Neural cell (in vitro differentiated cells): ENCODE data around the gene PPL. TPM values are rescaled to one million over a fixed set of nuclear protein-coding genes. Genes with fewer than 3 reads are reported as not detected.

ENCODE experiments used
- H2AFZ ChIP-seq: fragments of 200-600, 300-800 bp; sonication (generic), shearing (Covaris generic); 2 replicates; pipeline ENCODE4 v1.6.0; 2014; ENCODE audit warnings: low read depth, mild to moderate bottlenecking, antibody characterized with exemption, low read length, moderate library complexity
- H3F3A ChIP-seq: fragments of 200-600 bp; shearing (Covaris generic); 2 replicates; pipeline ENCODE4 v1.6.1; 2016; ENCODE audit warnings: mild to moderate bottlenecking, moderate library complexity, mixed read lengths, antibody characterized with exemption, low read length; ENCODE audit not compliant: insufficient read depth, poor library complexity, severe bottlenecking
- H3K27ac ChIP-seq: fragments of 200-600, 300-800 bp; sonication (generic), shearing (Covaris generic); 2 replicates; pipeline ENCODE4 v1.5.1; 2014; ENCODE audit warnings: mild to moderate bottlenecking, low read length, moderate library complexity
- H3K27me3 ChIP-seq: fragments of 300-800, 200-600 bp; sonication (generic), shearing (Covaris generic); 2 replicates; pipeline ENCODE4 v1.6.0; 2014; ENCODE audit warnings: mild to moderate bottlenecking, low read depth, low read length, moderate library complexity; ENCODE audit not compliant: insufficient read depth
- H3K36me3 ChIP-seq: fragments of 300-800, 200-600 bp; sonication (generic), shearing (Covaris generic); 2 replicates; pipeline ENCODE4 v1.5.1; 2014; ENCODE audit warnings: mild to moderate bottlenecking, antibody characterized with exemption, low read length, moderate library complexity; ENCODE audit not compliant: insufficient read depth
- H3K4me2 ChIP-seq: fragments of 300-800, 200-600 bp; sonication (generic), shearing (Covaris generic); 2 replicates; pipeline ENCODE4 v1.6.0; 2014; ENCODE audit warnings: mild to moderate bottlenecking, low read length
- H3K4me3 ChIP-seq: fragments of 300-800, 200-600 bp; sonication (generic), shearing (Covaris generic); 2 replicates; pipeline ENCODE4 v1.5.1; 2014; ENCODE audit warnings: mild to moderate bottlenecking, low read length, moderate library complexity
- H3K79me2 ChIP-seq: fragments of 200-600 bp; shearing (Covaris generic); replicated peaks from 2 replicates; pipeline ENCODE4 v1.6.0; 2014; ENCODE audit warnings: mild to moderate bottlenecking, low read length, moderate library complexity; ENCODE audit not compliant: insufficient read depth
- H3K9ac ChIP-seq: fragments of 300-800, 200-600 bp; sonication (generic), shearing (Covaris generic); 2 replicates; pipeline ENCODE4 v1.6.1; 2016; ENCODE audit warnings: mild to moderate bottlenecking, low read length, mixed read lengths
- H3K9me2 ChIP-seq: fragments of 200-600 bp; shearing (Covaris generic); 2 replicates; pipeline ENCODE4 v1.6.1; 2016; ENCODE audit warnings: mild to moderate bottlenecking, low read length, mixed read lengths; ENCODE audit not compliant: insufficient read depth
- H3K9me3 ChIP-seq: fragments of 200-600, 300-800 bp; sonication (generic), shearing (Covaris generic); 2 replicates; pipeline ENCODE4 v1.6.1; 2016; ENCODE audit warnings: mild to moderate bottlenecking, mixed run types, low read length, moderate library complexity, mixed read lengths
- H4K20me1 ChIP-seq: fragments of 200-600 bp; shearing (Covaris generic); 2 replicates; pipeline ENCODE4 v1.6.1; 2016; ENCODE audit warnings: mild to moderate bottlenecking, mixed run types; ENCODE audit not compliant: insufficient read depth
- CTCF ChIP-seq: fragments of 450-650 bp; IDR thresholded peaks from 2 replicates; pipeline ENCODE4 v1.5.1; 2014; ENCODE audit warnings: antibody characterized with exemption, mild to moderate bottlenecking, moderate library complexity; ENCODE audit not compliant: poor library complexity, severe bottlenecking
- EP300 ChIP-seq: fragments of 450-650 bp; conservative IDR thresholded peaks from 2 replicates; pipeline ENCODE4 v1.6.1; 2014; ENCODE audit warnings: antibody characterized with exemption, mild to moderate bottlenecking, moderate library complexity; ENCODE audit not compliant: poor library complexity, severe bottlenecking
- EZH2 ChIP-seq: fragments of 200-600, 300-800 bp; shearing (Covaris generic), sonication (generic); IDR thresholded peaks from 2 replicates; pipeline ENCODE4 v1.6.1; 2014; ENCODE audit warnings: antibody characterized with exemption, low read length, borderline replicate concordance, mild to moderate bottlenecking; ENCODE audit not compliant: insufficient read depth, poor library complexity, severe bottlenecking
- MXI1 ChIP-seq: fragments of 450-650 bp; conservative IDR thresholded peaks from 2 replicates; pipeline ENCODE4 v1.6.1; 2014; ENCODE audit warnings: antibody characterized with exemption, mild to moderate bottlenecking; ENCODE audit not compliant: poor library complexity, severe bottlenecking
- POLR2AphosphoS5 ChIP-seq: IDR thresholded peaks from 2 replicates; pipeline ENCODE4 v1.6.1; 2012
- RAD21 ChIP-seq: fragments of 450-650 bp; conservative IDR thresholded peaks from 2 replicates; pipeline ENCODE4 v1.6.1; 2014; ENCODE audit warnings: antibody characterized with exemption, mild to moderate bottlenecking, moderate library complexity
- REST ChIP-seq: IDR thresholded peaks from 2 replicates; pipeline ENCODE4 v1.6.1; 2012; ENCODE audit warnings: borderline replicate concordance
- SMC3 ChIP-seq: fragments of 450-650 bp; conservative IDR thresholded peaks from 2 replicates; pipeline ENCODE4 v1.6.1; 2014; ENCODE audit warnings: antibody characterized with exemption, mild to moderate bottlenecking, moderate library complexity; ENCODE audit not compliant: poor library complexity
- TAF1 ChIP-seq: IDR thresholded peaks from 2 replicates; pipeline ENCODE4 v1.6.1; 2012; ENCODE audit warnings: low read depth
- polyA plus RNA-seq: library from polyadenylated mRNA; depleted of rRNA; stranded (reverse); fragments of >200 nt; gene quantifications from 2 replicates; pipeline ENCODE4 v1.2.3, GENCODE V29; 2014

Gene PPL
- polyA plus RNA-seq, 1 donor from 2014 or later = 0.81 TPM

GRCh38 chr16:4882000-4882632 lies 54.8 kb downstream of the PPL start:
- Histone ChIP-seq H4K20me1 (no peaks in the 10 kb centered on the region), H3K4me2 (no peak overlapping the region), H3K9ac (no peak overlapping the region)

GRCh38 chr16:4880006-4880580 lies 56.9 kb downstream of the PPL start:
- no peak overlapping the region for H3K9ac ChIP-seq
- no peaks in the 10 kb centered on the region for H4K20me1 ChIP-seq
- H3K4me2 ChIP-seq = no peak overlapping the region
- H3K27ac ChIP-seq = no peak overlapping the region
- TF ChIP-seq POLR2AphosphoS5 (no peak), EP300 (no peak), REST (no peak), SMC3 (no peak), MXI1 (no peak), TAF1 (no peak)
- H3K9me2 ChIP-seq = no peaks in the 10 kb centered on the region
- no peaks in the 10 kb centered on the region for H3K79me2 ChIP-seq
- H2AFZ ChIP-seq = no peak overlapping the region
- no peaks in the 10 kb centered on the region for H3K27me3 ChIP-seq
- no peak overlapping the region for H3K4me3 ChIP-seq
- H3K36me3 ChIP-seq = peaks cover 3% of the 10 kb centered on the region
- no peaks in the 10 kb centered on the region for H3K9me3 ChIP-seq
- no peaks in the 10 kb centered on the region for H3F3A ChIP-seq

More at GRCh38 chr16:4882000-4882632, 54.8 kb downstream of the PPL start:
- no peaks in the 10 kb centered on the region for H3F3A ChIP-seq
- peaks cover 3% of the 10 kb centered on the region for H3K36me3 ChIP-seq
- no peaks in the 10 kb centered on the region for H3K9me3 ChIP-seq
- H3K4me3 ChIP-seq = no peak overlapping the region
- H3K27ac ChIP-seq = no peak overlapping the region
- H3K9me2 ChIP-seq = no peaks in the 10 kb centered on the region
- TF ChIP-seq RAD21 = no peak
- no peak for TF ChIP-seq SMC3
- no peak for TF ChIP-seq MXI1
- no peak for TF ChIP-seq EZH2
- no peak for TF ChIP-seq REST
- no peak for TF ChIP-seq EP300
- no peak for TF ChIP-seq TAF1
- TF ChIP-seq CTCF = no peak
- no peak for TF ChIP-seq POLR2AphosphoS5
- no peak overlapping the region for H2AFZ ChIP-seq
- no peaks in the 10 kb centered on the region for H3K27me3 ChIP-seq
- H3K79me2 ChIP-seq = no peaks in the 10 kb centered on the region
